ENCODE measurements around the gene PCBD2.
A peak's percentile ranks its signal among the peaks of the same experiment; 100 is the strongest.
"Not testable (repeated sequence)": the region's sequence is repeated elsewhere in the genome, so short reads cannot be mapped to it uniquely, and the experiment has no call there.

Gene PCBD2

GRCh38 chr5:134874831-134875655, 29.9 kb upstream of the PCBD2 start:
- peak overlapping the region; percentile 99 for H3K4me3 ChIP-seq (ENCODE audit: low read depth, low read length)
- no peak for TF ChIP-seq CTCF (IDR thresholded peaks at IDR 0.05; ENCODE audit: borderline replicate concordance, insufficient read depth, low read depth, low read length)

- no peak overlapping the region for H3K4me3 ChIP-seq (ENCODE audit: low read depth, low read length)
- TF ChIP-seq CTCF (IDR thresholded peaks at IDR 0.05; ENCODE audit: borderline replicate concordance, insufficient read depth, low read depth, low read length): no peak
Measured at GRCh38 chr5:134877159-134877558, 27.8 kb upstream of the PCBD2 start.

- H3K4me3 ChIP-seq (ENCODE audit: low read depth, low read length): no peak overlapping the region
- TF ChIP-seq CTCF (IDR thresholded peaks at IDR 0.05; ENCODE audit: borderline replicate concordance, insufficient read depth, low read depth, low read length): no peak
Measured at GRCh38 chr5:134878403-134878802, 26.5 kb upstream of the PCBD2 start.

GRCh38 chr5:134879456-134879855, 25.5 kb upstream of the PCBD2 start:
- H3K4me3 ChIP-seq (ENCODE audit: low read depth, low read length): no peak overlapping the region
- no peak for TF ChIP-seq CTCF (IDR thresholded peaks at IDR 0.05; ENCODE audit: borderline replicate concordance, insufficient read depth, low read depth, low read length)

GRCh38 chr5:134880937-134881336, 24.0 kb upstream of the PCBD2 start:
- H3K4me3 ChIP-seq (ENCODE audit: low read depth, low read length): not testable (repeated sequence)

- not testable (repeated sequence) for H3K4me3 ChIP-seq (ENCODE audit: low read depth, low read length)
Measured at GRCh38 chr5:134881711-134882110, 23.2 kb upstream of the PCBD2 start.

GRCh38 chr5:134887593-134888159, 17.3 kb upstream of the PCBD2 start:
- H3K4me3 ChIP-seq (ENCODE audit: low read depth, low read length): no peak overlapping the region
- TF ChIP-seq CTCF (IDR thresholded peaks at IDR 0.05; ENCODE audit: borderline replicate concordance, insufficient read depth, low read depth, low read length): no peak

- H3K4me3 ChIP-seq (ENCODE audit: low read depth, low read length): no peak overlapping the region
- TF ChIP-seq CTCF (IDR thresholded peaks at IDR 0.05; ENCODE audit: borderline replicate concordance, insufficient read depth, low read depth, low read length): no peak
Measured at GRCh38 chr5:134889335-134889734, 15.6 kb upstream of the PCBD2 start.

Data from GM12875 (cell line).